Panc1 (cell line): Measurements from ENCODE around the gene TMPRSS6. TPM values are rescaled to one million over a fixed set of nuclear protein-coding genes. Genes with fewer than 3 reads are reported as not detected.

Experiments
- ATAC-seq: fragments of 200-7000 bp; cut with Tn5 transposase; 2 replicates; pipeline ENCODE4 v1.9.1; 2020; ENCODE audit warnings: mild to moderate bottlenecking, moderate library complexity
- BruUV-seq: library from RNA; stranded (reverse); fragments of 400-500 nt; replicated peaks from 2 replicates; lab custom pipeline; 2021; lab: Mats Ljungman, UMichigan
- CTCF ChIA-PET: fragments of 300-600 bp; sonication (Branson Sonifier 250); formaldehyde crosslinking; loops from one replicate; lab custom pipeline; 2022; ENCODE audit warnings: antibody characterized with exemption; lab: Charles Lee
- POLR2A ChIA-PET: fragments of 300-600 bp; sonication (Branson Sonifier 250); formaldehyde crosslinking; loops from one replicate; lab custom pipeline; 2022; ENCODE audit warnings: antibody characterized with exemption; lab: Charles Lee
- DNase-seq: peaks from one replicate; pipeline ENCODE4 v3.0.0-alpha.2; 2010; ENCODE audit warnings: low read depth, low spot score
- H3K27ac ChIP-seq: 2 replicates; pipeline ENCODE4 v1.5.1; 2011; ENCODE audit warnings: mild to moderate bottlenecking, low read length, inconsistent platforms
- H3K27me3 ChIP-seq: fragments of 200-500 bp; sonication (Bioruptor generic); 2 replicates; pipeline ENCODE4 v1.6.0; 2014; ENCODE audit warnings: low read length, inconsistent platforms; ENCODE audit not compliant: control insufficient read depth, insufficient read depth
- H3K36me3 ChIP-seq: fragments of 200-500 bp; sonication (Bioruptor generic); 2 replicates; pipeline ENCODE4 v1.5.1; 2014; ENCODE audit warnings: inconsistent platforms, mild to moderate bottlenecking, low read length, moderate library complexity; ENCODE audit not compliant: control insufficient read depth, insufficient read depth
- H3K4me1 ChIP-seq: 2 replicates; pipeline ENCODE4 v1.5.1; 2011; ENCODE audit warnings: inconsistent platforms, mild to moderate bottlenecking, low read length, moderate library complexity; ENCODE audit not compliant: control insufficient read depth, insufficient read depth
- H3K4me3 ChIP-seq, 2 experiments: 2 replicates each; pipeline ENCODE4 v1.5.1; 2011 to 2012; ENCODE audit warnings: low read depth in 2 of 2, low read length in 2 of 2, mild to moderate bottlenecking in 2 of 2, inconsistent platforms in 1 of 2, moderate library complexity in 1 of 2
- H3K9me3 ChIP-seq: fragments of 200-500 bp; sonication (Bioruptor generic); 2 replicates; pipeline ENCODE4 v1.5.1; 2014; ENCODE audit warnings: low read depth, mild to moderate bottlenecking, inconsistent platforms, low read length, moderate library complexity; ENCODE audit not compliant: control insufficient read depth, insufficient read depth
- CTCF ChIP-seq: fragments of 450-650 bp; IDR thresholded peaks from 2 replicates; pipeline ENCODE4 v1.5.1; 2017; ENCODE audit warnings: mild to moderate bottlenecking
- POLR2AphosphoS5 ChIP-seq: IDR thresholded peaks from 2 replicates; pipeline ENCODE4 v1.6.1; 2012; ENCODE audit warnings: mild to moderate bottlenecking, low read depth, low read length, moderate library complexity
- REST ChIP-seq, 2 experiments: IDR thresholded peaks; 2 replicates each; pipeline ENCODE4 v1.6.1; 2011 to 2012; ENCODE audit warnings: low read depth in 2 of 2, control low read depth in 1 of 2, low read length in 1 of 2, mild to moderate bottlenecking in 1 of 2, moderate library complexity in 1 of 2; ENCODE audit not compliant: insufficient read depth in 1 of 2
- SIN3A ChIP-seq: IDR thresholded peaks from 2 replicates; pipeline ENCODE4 v1.6.1; 2012; ENCODE audit warnings: low read depth, mild to moderate bottlenecking, low read length, moderate library complexity, borderline replicate concordance; ENCODE audit not compliant: insufficient read depth
- TCF7L2 ChIP-seq: IDR thresholded peaks from 2 replicates; pipeline ENCODE4 v1.6.1; 2011; ENCODE audit warnings: mild to moderate bottlenecking, low read depth, low read length, inconsistent platforms
- in situ Hi-C: cut with HindIII; loops from 2 replicates; pipeline ENCODE4 v1.10.0; 2016; ENCODE audit warnings: low sequenced_read_pairs, low pct_unique_long_range_greater_than_20kb
- intact Hi-C: fragments of 100-400 bp; cut with micrococcal nuclease; formaldehyde crosslinking; loops from one replicate; pipeline ENCODE4 v1.10.0; 2022; ENCODE audit not compliant: unreplicated experiment
- total RNA-seq: library from RNA; stranded (reverse); gene quantifications from one replicate; pipeline ENCODE4 v1.2.1, GENCODE V29; 2021; ENCODE audit not compliant: unreplicated experiment

TMPRSS6 gene
- total RNA-seq, 1 experiment from 2014 or later, result not detected

GRCh38 chr22:37032134-37032534 lies 77.4 kb downstream of the TMPRSS6 start:
- Histone ChIP-seq H3K4me3 (no peak overlapping the region), H3K4me1 (peaks cover 4% of the 10 kb centered on the region; the same call in 1 of the 2 replicates), H3K27ac (no peak overlapping the region), H3K36me3 (no peaks in the 10 kb centered on the region), H3K9me3 (no peaks in the 10 kb centered on the region), H3K27me3 (no peaks in the 10 kb centered on the region)
- ChIA-PET POLR2A (no interaction called here), CTCF (no interaction called here)
- BruUV-seq, result no TSS peak
- ATAC-seq, result no peak
- in situ Hi-C loops, result no loop called here
- intact Hi-C loops, result no loop called here
- no peak for DNase-seq
- TF ChIP-seq CTCF, result no peak
- TF ChIP-seq REST (IDR thresholded peaks at IDR 0.05; ENCODE audit: insufficient read depth in 1 of 2, low read depth in 2 of 2, low read length in 1 of 2), result no peak
- TF ChIP-seq SIN3A, result no peak
- TF ChIP-seq TCF7L2, result no peak
- TF ChIP-seq POLR2AphosphoS5, result no peak

- intact Hi-C loops (no loop called here), in situ Hi-C loops (no loop called here)
- DNase-seq (no peak), ATAC-seq (peak; percentile 52; the same call in 1 of the 2 replicates)
- no peaks in the 10 kb centered on the region for H3K27me3 ChIP-seq
- CTCF ChIA-PET, result interaction anchor here (0.9 kb wide), 1 partner anchor 90 kb away, joined by 3 read pairs; no protein-coding TSS in a partner anchor
- no peaks in the 10 kb centered on the region for H3K36me3 ChIP-seq
- no peak overlapping the region for H3K27ac ChIP-seq
- H3K4me3 ChIP-seq, result no peak overlapping the region
- TF ChIP-seq REST (IDR thresholded peaks at IDR 0.05; ENCODE audit: insufficient read depth in 1 of 2, low read depth in 2 of 2, low read length in 1 of 2) (no peak), SIN3A (no peak), CTCF (no peak; the same call in 1 of the 2 replicates), TCF7L2 (no peak), POLR2AphosphoS5 (no peak)
- BruUV-seq, result no TSS peak
- H3K9me3 ChIP-seq, result no peaks in the 10 kb centered on the region
- POLR2A ChIA-PET, result no interaction called here
- H3K4me1 ChIP-seq, result peaks cover 4% of the 10 kb centered on the region; the same call in 1 of the 2 replicates
Observed at GRCh38 chr22:37030560-37031281, 78.8 kb downstream of the TMPRSS6 start.
